IMR-90 (cell line): Measurements from ENCODE around the gene CORO1C. TPM values are rescaled to one million over a fixed set of nuclear protein-coding genes. Genes with fewer than 3 reads are reported as not detected.

Experiments used
- ATAC-seq: fragments of 200-7000 bp; cut with Tn5 transposase; 2 replicates; pipeline ENCODE4 v1.9.1; 2020; ENCODE audit warnings: low read depth, mild to moderate bottlenecking, moderate library complexity
- BruUV-seq: library from RNA; stranded (reverse); fragments of 400-500 nt; replicated peaks from 2 replicates; lab custom pipeline; 2021; lab: Mats Ljungman, UMichigan
- CTCF ChIA-PET: fragments of 300-600 bp; formaldehyde crosslinking; extraction: SDS; loops from one replicate; lab custom pipeline; 2021; ENCODE audit warnings: antibody characterized with exemption; lab: Yijun Ruan, JAX
- POLR2A ChIA-PET: fragments of 300-600 bp; sonication (Branson Sonifier 250); formaldehyde crosslinking; loops from one replicate; lab custom pipeline; 2022; ENCODE audit warnings: antibody characterized with exemption; ENCODE audit not compliant: unreplicated experiment; lab: Charles Lee
- DNase-seq: peaks from one replicate; pipeline ENCODE4 v3.0.0; 2013
- H2AFZ ChIP-seq: replicated peaks from 2 replicates; pipeline ENCODE3; 2013; ENCODE audit warnings: low read length, mild to moderate bottlenecking; ENCODE audit not compliant: poor library complexity
- H2AK5ac ChIP-seq: 2 replicates; pipeline ENCODE4 v1.6.1; 2013; ENCODE audit warnings: low read depth, low read length, inconsistent platforms
- H2AK9ac ChIP-seq: replicated peaks from 2 replicates; pipeline ENCODE3; 2013; ENCODE audit warnings: mild to moderate bottlenecking, low read depth, low read length, moderate library complexity; ENCODE audit not compliant: poor library complexity
- H2BK120ac ChIP-seq: 2 replicates; pipeline ENCODE4 v1.6.1; 2013; ENCODE audit warnings: low read depth, low read length, inconsistent platforms
- H2BK15ac ChIP-seq: 3 replicates; pipeline ENCODE4 v1.6.1; 2013; ENCODE audit warnings: low read depth, low read length, inconsistent platforms
- H2BK20ac ChIP-seq: 2 replicates; pipeline ENCODE4 v1.6.1; 2013; ENCODE audit warnings: low read depth, mild to moderate bottlenecking, inconsistent platforms, low read length, moderate library complexity
- H2BK5ac ChIP-seq: 2 replicates; pipeline ENCODE4 v1.6.1; 2013; ENCODE audit warnings: mild to moderate bottlenecking, low read depth, low read length, inconsistent platforms; ENCODE audit not compliant: poor library complexity, severe bottlenecking
- H3K14ac ChIP-seq: replicated peaks from 2 replicates; pipeline ENCODE4 v1.6.1; 2013; ENCODE audit warnings: low read depth, low read length, inconsistent platforms
- H3K18ac ChIP-seq: 2 replicates; pipeline ENCODE4 v1.6.1; 2013; ENCODE audit warnings: low read depth, low read length, control low read depth
- H3K23ac ChIP-seq: 2 replicates; pipeline ENCODE4 v1.6.1; 2013; ENCODE audit warnings: low read depth, low read length, inconsistent platforms
- H3K27ac ChIP-seq: 2 replicates; pipeline ENCODE4 v1.5.1; 2013; ENCODE audit warnings: mild to moderate bottlenecking, control low read depth, low read length; ENCODE audit not compliant: insufficient read depth
- H3K27me3 ChIP-seq: 2 replicates; pipeline ENCODE4 v1.6.1; 2013; ENCODE audit warnings: low read length; ENCODE audit not compliant: control insufficient read depth, insufficient read depth
- H3K36me3 ChIP-seq: 2 replicates; pipeline ENCODE4 v1.6.1; 2013; ENCODE audit warnings: low read length, mixed read lengths; ENCODE audit not compliant: control insufficient read depth, insufficient read depth
- H3K4ac ChIP-seq: 2 replicates; pipeline ENCODE4 v1.6.1; 2013; ENCODE audit warnings: low read depth, low read length, inconsistent platforms
- H3K4me1 ChIP-seq: 2 replicates; pipeline ENCODE4 v1.6.1; 2013; ENCODE audit warnings: low read length, mixed read lengths; ENCODE audit not compliant: control insufficient read depth, insufficient read depth
- H3K4me2 ChIP-seq: 2 replicates; pipeline ENCODE4 v1.6.1; 2013; ENCODE audit warnings: low read depth, mild to moderate bottlenecking, control low read depth, low read length, moderate library complexity
- H3K4me3 ChIP-seq: 2 replicates; pipeline ENCODE4 v1.5.1; 2013; ENCODE audit warnings: low read depth, mild to moderate bottlenecking, control low read depth, low read length, moderate library complexity; ENCODE audit not compliant: insufficient read depth
- H3K56ac ChIP-seq: 2 replicates; pipeline ENCODE4 v1.6.1; 2013; ENCODE audit warnings: low read length, inconsistent platforms; ENCODE audit not compliant: insufficient read depth; ENCODE audit errors: extremely low read depth
- H3K79me1 ChIP-seq, 2 experiments: 2 replicates each; pipeline ENCODE4 v1.6.1; 2013; ENCODE audit warnings: low read length in 2 of 2, inconsistent platforms in 1 of 2, low read depth in 1 of 2
- H3K9ac ChIP-seq: 2 replicates; pipeline ENCODE4 v1.6.1; 2013; ENCODE audit warnings: low read depth, low read length, control low read depth
- H3K9me1 ChIP-seq: 2 replicates; pipeline ENCODE4 v1.6.1; 2013; ENCODE audit warnings: low read length, inconsistent platforms; ENCODE audit not compliant: insufficient read depth
- H3K9me3 ChIP-seq: 2 replicates; pipeline ENCODE4 v1.6.1; 2013; ENCODE audit warnings: low read length; ENCODE audit not compliant: control insufficient read depth, insufficient read depth
- H4K20me1 ChIP-seq: 2 replicates; pipeline ENCODE4 v1.6.1; 2013; ENCODE audit warnings: low read length, inconsistent platforms; ENCODE audit not compliant: insufficient read depth
- H4K5ac ChIP-seq: 2 replicates; pipeline ENCODE4 v1.6.1; 2013; ENCODE audit warnings: mild to moderate bottlenecking, low read depth, low read length, control low read depth
- H4K8ac ChIP-seq, 2 experiments: 2 replicates each; pipeline ENCODE4 v1.6.1; 2013; ENCODE audit warnings: low read depth in 2 of 2, low read length in 2 of 2, control low read depth in 1 of 2, inconsistent platforms in 1 of 2
- H4K91ac ChIP-seq: 2 replicates; pipeline ENCODE4 v1.6.1; 2013; ENCODE audit warnings: low read depth, low read length, inconsistent platforms; ENCODE audit not compliant: insufficient read depth
- CHD1 ChIP-seq: IDR thresholded peaks from 2 replicates; pipeline ENCODE4 v1.6.1; 2012; ENCODE audit warnings: low read depth, low read length, improper control_type of control experiment
- ELK1 ChIP-seq: fragments of 150-350 bp; IDR thresholded peaks from 2 replicates; pipeline ENCODE4 v1.6.1; 2016; ENCODE audit warnings: low read depth, mild to moderate bottlenecking, low read length, moderate library complexity, borderline replicate concordance
- FOS ChIP-seq: fragments of 150-350 bp; IDR thresholded peaks from 2 replicates; pipeline ENCODE4 v1.6.1; 2016; ENCODE audit warnings: low read depth, low read length
- MAFK ChIP-seq: IDR thresholded peaks from 2 replicates; pipeline ENCODE4 v1.6.1; 2012; ENCODE audit warnings: low read depth, low read length, improper control_type of control experiment
- MAZ ChIP-seq: IDR thresholded peaks from 2 replicates; pipeline ENCODE4 v1.6.1; 2012; ENCODE audit warnings: low read depth, mild to moderate bottlenecking, low read length, improper control_type of control experiment, moderate library complexity, borderline replicate concordance
- MXI1 ChIP-seq: IDR thresholded peaks from 2 replicates; pipeline ENCODE4 v1.6.1; 2012; ENCODE audit warnings: low read depth, mild to moderate bottlenecking, low read length, moderate library complexity, borderline replicate concordance
- NFE2L2 ChIP-seq: fragments of 150-350 bp; IDR thresholded peaks from 2 replicates; pipeline ENCODE4 v1.6.1; 2016; ENCODE audit warnings: low read depth, mild to moderate bottlenecking, low read length
- POLR2A ChIP-seq: IDR thresholded peaks from 2 replicates; pipeline ENCODE4 v1.6.1; 2012; ENCODE audit warnings: mild to moderate bottlenecking, low read depth, low read length
- RAD21 ChIP-seq: IDR thresholded peaks from 2 replicates; pipeline ENCODE4 v1.6.1; 2012; ENCODE audit warnings: low read length, improper control_type of control experiment
- RCOR1 ChIP-seq: IDR thresholded peaks from 2 replicates; pipeline ENCODE4 v1.6.1; 2012; ENCODE audit warnings: mild to moderate bottlenecking, low read length, improper control_type of control experiment; ENCODE audit not compliant: insufficient replicate concordance
- SMC3 ChIP-seq: fragments of 150-350 bp; IDR thresholded peaks from 2 replicates; pipeline ENCODE4 v1.6.1; 2016; ENCODE audit warnings: low read depth, mild to moderate bottlenecking, antibody characterized with exemption, low read length, moderate library complexity
- WGBS, 2 experiments: methylation state at CpG; one replicate each; pipeline versions ENCODE4 v1.1.5 to v1.1.7; 2013; ENCODE audit warnings: missing lambda C conversion rate in 2 of 2; ENCODE audit not compliant: insufficient read length in 1 of 2; ENCODE audit errors: extremely low coverage in 2 of 2; 5-methylcytosine and 5-hydroxymethylcytosine counted together
- dilution Hi-C: fragments of 300-500 bp; cut with HindIII; formaldehyde crosslinking; loops from one replicate; pipeline ENCODE4 v1.14.3; 2018; ENCODE audit warnings: low sequenced_read_pairs; ENCODE audit not compliant: unreplicated experiment
- in situ Hi-C: fragments of 300-500 bp; cut with MboI; formaldehyde crosslinking; loops from 3 replicates; pipeline ENCODE4 v1.14.3; 2019; ENCODE audit warnings: low sequenced_read_pairs, inconsistent platforms, mixed read lengths
- intact Hi-C: fragments of 100-400 bp; cut with micrococcal nuclease; formaldehyde crosslinking; loops from 2 replicates; pipeline ENCODE4 v1.10.0; 2022
- polyA plus RNA-seq, 3 experiments: library from polyadenylated mRNA; depleted of rRNA; stranded (reverse); fragments of >200 nt; gene quantifications; 2 replicates each; pipeline ENCODE4 v1.2.3, GENCODE V29; 2012; ENCODE audit warnings: low replicate concordance in 1 of 3
- total RNA-seq: library from RNA; depleted of rRNA; stranded (reverse); fragments of >200 nt; gene quantifications from 2 replicates; pipeline ENCODE4 v1.2.3, GENCODE V29; 2012
- TF ChIP-seq, protein P1 (sequence below): fragments of 150-350 bp; IDR thresholded peaks from 2 replicates; pipeline ENCODE4 v1.6.1; 2017; ENCODE audit warnings: mild to moderate bottlenecking, antibody characterized with exemption, low read length, low read depth

Gene CORO1C
- total and polyA plus RNA-seq, 2 of the 4 experiments (the other 2 are of a cell fraction), result 675 to 1,100 TPM

GRCh38 chr12:108770963-108771362, 39.6 kb upstream of the CORO1C start:
- H3K56ac ChIP-seq, result no peak overlapping the region
- ATAC-seq (no peak), DNase-seq (no peak)
- no peak overlapping the region for H3K27ac ChIP-seq
- no TSS peak for BruUV-seq
- ChIA-PET CTCF (no interaction called here), POLR2A (no interaction called here)
- H2AFZ ChIP-seq, result no peak overlapping the region
- no peaks in the 10 kb centered on the region for H3K36me3 ChIP-seq
- H2AK5ac ChIP-seq, result no peak overlapping the region
- no peaks in the 10 kb centered on the region; a peak in 1 of 4 replicates for H3K79me1 ChIP-seq
- H3K9ac ChIP-seq, result no peak overlapping the region
- no peak overlapping the region for H2AK9ac ChIP-seq
- H3K14ac ChIP-seq, result no peak overlapping the region
- WGBS, 2 experiments, result no CpG with 5 or more reads among the region's 1 CpG
- intact Hi-C loops (no loop called here), dilution Hi-C loops (no loop called here), in situ Hi-C loops (loop anchor here (5.0 kb wide), 1 partner anchor 34 kb away; no protein-coding TSS in a partner anchor)
- no peak overlapping the region for H2BK120ac ChIP-seq
- peaks cover 15% of the 10 kb centered on the region for H3K9me1 ChIP-seq
- H2BK15ac ChIP-seq, result no peak overlapping the region
- no peak overlapping the region for H2BK20ac ChIP-seq
- H4K91ac ChIP-seq, result no peak overlapping the region
- no peak overlapping the region for H2BK5ac ChIP-seq
- no peaks in the 10 kb centered on the region; the same call in 1 of the 2 replicates for H4K20me1 ChIP-seq
- peaks cover 3% of the 10 kb centered on the region; the same call in 1 of the 2 replicates for H3K27me3 ChIP-seq
- no peak overlapping the region for H4K8ac ChIP-seq
- TF ChIP-seq NFE2L2 (no peak), MXI1 (no peak), RCOR1 (no peak), MAZ (no peak), POLR2A (no peak), ELK1 (no peak), MAFK (no peak), CHD1 (no peak), FOS (no peak), SMC3 (no peak), RAD21 (no peak)
- TF ChIP-seq, protein P1, sequence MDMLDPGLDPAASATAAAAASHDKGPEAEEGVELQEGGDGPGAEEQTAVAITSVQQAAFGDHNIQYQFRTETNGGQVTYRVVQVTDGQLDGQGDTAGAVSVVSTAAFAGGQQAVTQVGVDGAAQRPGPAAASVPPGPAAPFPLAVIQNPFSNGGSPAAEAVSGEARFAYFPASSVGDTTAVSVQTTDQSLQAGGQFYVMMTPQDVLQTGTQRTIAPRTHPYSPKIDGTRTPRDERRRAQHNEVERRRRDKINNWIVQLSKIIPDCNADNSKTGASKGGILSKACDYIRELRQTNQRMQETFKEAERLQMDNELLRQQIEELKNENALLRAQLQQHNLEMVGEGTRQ, result no peak
- no peak overlapping the region for H3K23ac ChIP-seq
- no peak overlapping the region for H4K5ac ChIP-seq
- no peak overlapping the region; the same call in 1 of the 2 replicates for H3K4ac ChIP-seq
- peaks cover 8% of the 10 kb centered on the region; the same call in 1 of the 2 replicates for H3K4me1 ChIP-seq
- no peaks in the 10 kb centered on the region for H3K9me3 ChIP-seq
- H3K4me3 ChIP-seq, result no peak overlapping the region
- no peak overlapping the region for H3K18ac ChIP-seq
- H3K4me2 ChIP-seq, result no peak overlapping the region
